Measurements from ENCODE around the gene HDAC5. TPM values are rescaled to one million over a fixed set of nuclear protein-coding genes. Genes with fewer than 3 reads are reported as not detected.
A peak's percentile ranks its signal among the peaks of the same experiment; 100 is the strongest.

The HDAC5 gene
- total and polyA plus RNA-seq, 2 of the 8 experiments (the other 6 are each of a cell fraction or from before 2014, with no cell fraction given) = 48.5 to 54.4 TPM

- Histone ChIP-seq H3K9me3 (ENCODE audit: insufficient read depth in 2 of 2, low read depth in 1 of 2, low read length in 1 of 2) (no peaks in the 10 kb centered on the region), H3K27me3 (replicated peaks in 1 of 4; ENCODE audit: control insufficient read depth in 3 of 4, extremely low read depth in 1 of 4, insufficient read depth in 3 of 4, low read length in 3 of 4) (no peaks in the 10 kb centered on the region), H2AFZ (ENCODE audit: low read length) (no peak overlapping the region), H3K4me2 (ENCODE audit: insufficient read depth in 1 of 2, low read depth in 2 of 2, low read length in 2 of 2) (no peak overlapping the region), H3K4me3 (ENCODE audit: extremely low read depth in 1 of 4, insufficient read depth in 2 of 4, low read depth in 3 of 4, low read length in 4 of 4) (no peak overlapping the region), H2BK20ac (ENCODE audit: low read length) (no peak overlapping the region), H4K5ac (ENCODE audit: insufficient read length, low read depth, low read length) (no peak overlapping the region), H3K23me2 (ENCODE audit: low read depth, low read length) (no peaks in the 10 kb centered on the region), H2AK5ac (ENCODE audit: low read depth, low read length) (no peak overlapping the region), H3K79me1 (ENCODE audit: low read depth, low read length) (peaks cover 2% of the 10 kb centered on the region; the same call in 1 of the 2 replicates), H3K56ac (replicated peaks; ENCODE audit: insufficient read length, low read depth, low read length) (no peak overlapping the region), H4K8ac (ENCODE audit: extremely low read depth, insufficient read depth, low read length) (no peak overlapping the region), H3K9ac (replicated peaks in 1 of 4; ENCODE audit: extremely low read depth in 1 of 4, low read depth in 3 of 4, low read length in 3 of 4) (no peak overlapping the region), H3K14ac (ENCODE audit: insufficient read length) (no peak overlapping the region), H3K79me2 (ENCODE audit: control insufficient read depth in 1 of 2, insufficient read depth in 2 of 2, low read length in 2 of 2) (peaks cover 0 to 6% of the 10 kb centered on the region in 2 experiments; a peak in 2 of 4 replicates), H3K27ac (ENCODE audit: low read depth, low read length) (no peak overlapping the region), H2BK12ac (ENCODE audit: low read depth, low read length) (no peak overlapping the region), H4K20me1 (replicated peaks in 1 of 2; ENCODE audit: control insufficient read depth in 1 of 2, insufficient read depth in 2 of 2, low read length in 2 of 2) (peaks cover 0 to 16% of the 10 kb centered on the region in 2 experiments), H3K4ac (replicated peaks; ENCODE audit: insufficient read length, low read depth, low read length) (no peak overlapping the region), H3K23ac (ENCODE audit: insufficient read length) (no peak overlapping the region), H2BK5ac (ENCODE audit: low read depth, low read length) (peak overlapping the region; percentile 24; the same call in 1 of the 2 replicates), H3K4me1 (replicated peaks in 1 of 4; ENCODE audit: control insufficient read depth in 3 of 4, insufficient read depth in 4 of 4, low read length in 3 of 4) (peaks cover 0 to 2% (median under 1%) of the 10 kb centered on the region in 4 experiments; a peak in 2 of 7 replicates), H2BK120ac (replicated peaks; ENCODE audit: low read depth, low read length) (no peak overlapping the region), H3K36me3 (ENCODE audit: control insufficient read depth in 2 of 4, insufficient read depth in 4 of 4, low read length in 3 of 4) (peaks cover 17 to 49% (median 37%) of the 10 kb centered on the region in 4 experiments; a peak in 7 of 8 replicates), H2BK15ac (ENCODE audit: low read length) (no peak overlapping the region), H3K18ac (ENCODE audit: extremely low read depth, low read length) (no peak overlapping the region), H4K91ac (replicated peaks; ENCODE audit: insufficient read length, low read length) (no peak overlapping the region)
- CTCF ChIA-PET (ENCODE audit: partially characterized antibody) = interaction anchor here (0.8 to 1.9 kb wide), 6 partner anchors 8 to 39 kb away, joined by 3 to 8 read pairs (median 3); no protein-coding TSS in a partner anchor
- no peak for FAIRE-seq
- 83% methylated on average over 3 of the region's 4 CpGs; no CpG with 5 or more reads in 1 of the 2 experiments for WGBS, 2 experiments (ENCODE audit: extremely low coverage in 1 of 2, insufficient coverage in 1 of 2, insufficient read length in 1 of 2, insufficient replicate concordance in 2 of 2, low coverage in 1 of 2, low lambda C conversion rate in 2 of 2, missing lambda C conversion rate in 1 of 2)
- POLR2A ChIA-PET (ENCODE audit: partially characterized antibody) = interaction anchor here (1.0 to 2.8 kb wide), 2 partner anchors 10 to 110 kb away, joined by 3 to 12 read pairs; no protein-coding TSS in a partner anchor
- DNase-seq (ENCODE audit: low read depth in 1 of 2, low spot score in 2 of 2) = no peak
- no peak for TF ChIP-seq TBP (IDR thresholded peaks at IDR 0.05; ENCODE audit: low read depth, low read length)
These were observed 45.9 kb downstream of the HDAC5 start for GRCh38 chr17:44077595-44077909.

All from H1 (cell line).